WERI-Rb-1 (cell line): Measurements from ENCODE around the gene ZRANB1.

Experiments used
- DNase-seq: peaks from one replicate; pipeline ENCODE4 v3.0.0-alpha.2; 2020
- H3K27ac ChIP-seq: fragments of 250-450 bp; sonication (Bioruptor Pico); 2 replicates; pipeline ENCODE4 v1.5.1; 2020; ENCODE audit warnings: mild to moderate bottlenecking, moderate library complexity
- H3K27me3 ChIP-seq: fragments of 250-450 bp; sonication (Bioruptor Pico); 2 replicates; pipeline ENCODE4 v1.5.1; 2021; ENCODE audit warnings: mild to moderate bottlenecking, low read depth, moderate library complexity; ENCODE audit not compliant: insufficient read depth, severe bottlenecking
- H3K36me3 ChIP-seq: fragments of 250-450 bp; sonication (Bioruptor Pico); 2 replicates; pipeline ENCODE4 v1.5.1; 2020; ENCODE audit warnings: mild to moderate bottlenecking, moderate library complexity
- H3K4me3 ChIP-seq: 2 replicates; pipeline ENCODE4 v1.5.1; 2011; ENCODE audit warnings: low read depth, mild to moderate bottlenecking, control low read depth, low read length
- H3K9me3 ChIP-seq: fragments of 250-450 bp; sonication (Bioruptor Pico); 2 replicates; pipeline ENCODE4 v1.5.1; 2021; ENCODE audit warnings: mild to moderate bottlenecking, moderate library complexity; ENCODE audit not compliant: severe bottlenecking
- CTCF ChIP-seq: IDR thresholded peaks from 2 replicates; pipeline ENCODE4 v1.5.1; 2011; ENCODE audit warnings: low read depth, mild to moderate bottlenecking, control low read depth, inconsistent platforms, low read length

ZRANB1 gene

GRCh38 chr10:124902462-124902861 is 39.5 kb upstream of the ZRANB1 start:
- DNase-seq = no peak
- no peak overlapping the region for H3K27ac ChIP-seq
- no peak for TF ChIP-seq CTCF
- H3K9me3 ChIP-seq = no peaks in the 10 kb centered on the region
- H3K36me3 ChIP-seq = no peaks in the 10 kb centered on the region
- H3K27me3 ChIP-seq = no peaks in the 10 kb centered on the region
- no peak overlapping the region for H3K4me3 ChIP-seq

GRCh38 chr10:124903111-124903510 is 38.8 kb upstream of the ZRANB1 start:
- TF ChIP-seq CTCF = no peak
- no peaks in the 10 kb centered on the region for H3K27me3 ChIP-seq
- DNase-seq = no peak
- no peak overlapping the region for H3K4me3 ChIP-seq
- H3K27ac ChIP-seq = no peak overlapping the region; the same call in 1 of the 2 replicates
- no peaks in the 10 kb centered on the region for H3K36me3 ChIP-seq
- H3K9me3 ChIP-seq = no peaks in the 10 kb centered on the region

GRCh38 chr10:124904796-124905195 is 37.1 kb upstream of the ZRANB1 start:
- no peaks in the 10 kb centered on the region for H3K36me3 ChIP-seq
- H3K27ac ChIP-seq = no peak overlapping the region
- no peak for DNase-seq
- no peaks in the 10 kb centered on the region for H3K27me3 ChIP-seq
- no peak for TF ChIP-seq CTCF
- no peaks in the 10 kb centered on the region for H3K9me3 ChIP-seq
- no peak overlapping the region for H3K4me3 ChIP-seq

- no peaks in the 10 kb centered on the region for H3K36me3 ChIP-seq
- no peak for DNase-seq
- TF ChIP-seq CTCF = no peak
- H3K27me3 ChIP-seq = no peaks in the 10 kb centered on the region
- H3K9me3 ChIP-seq = no peaks in the 10 kb centered on the region
- no peak overlapping the region for H3K27ac ChIP-seq
- no peak overlapping the region for H3K4me3 ChIP-seq
Measured at GRCh38 chr10:124906551-124907001, 35.3 kb upstream of the ZRANB1 start.

- H3K9me3 ChIP-seq = no peaks in the 10 kb centered on the region
- no peaks in the 10 kb centered on the region for H3K27me3 ChIP-seq
- TF ChIP-seq CTCF = no peak
- H3K4me3 ChIP-seq = no peak overlapping the region
- DNase-seq = no peak
- no peak overlapping the region for H3K27ac ChIP-seq
- no peaks in the 10 kb centered on the region for H3K36me3 ChIP-seq
Measured at GRCh38 chr10:124909563-124909962, 32.4 kb upstream of the ZRANB1 start.
